Parathyroid adenoma (tissue), 2 donors: Measurements from ENCODE around the gene PHTF2.
A peak's percentile ranks its signal among the peaks of the same experiment; 100 is the strongest.

ENCODE experiments used
- H2AFZ ChIP-seq: fragments of 300-600 bp; sonication (generic); one replicate; pipeline ENCODE4 v1.7.0; 2017; ENCODE audit warnings: antibody characterized with exemption, mild to moderate bottlenecking
- H3K27ac ChIP-seq: fragments of 300-600 bp; sonication (generic); one replicate; pipeline ENCODE4 v1.7.0; 2017
- H3K27me3 ChIP-seq: fragments of 300-600 bp; sonication (generic); one replicate; pipeline ENCODE4 v1.7.0; 2017; ENCODE audit warnings: low read length; ENCODE audit not compliant: control insufficient read depth, insufficient read depth
- H3K36me3 ChIP-seq: fragments of 300-600 bp; sonication (generic); one replicate; pipeline ENCODE4 v1.7.0; 2017; ENCODE audit warnings: low read length; ENCODE audit not compliant: control insufficient read depth, insufficient read depth
- H3K4me1 ChIP-seq: fragments of 300-600 bp; sonication (generic); one replicate; pipeline ENCODE4 v1.7.0; 2017; ENCODE audit warnings: control low read depth
- H3K4me2 ChIP-seq: fragments of 300-600 bp; sonication (generic); one replicate; pipeline ENCODE4 v1.7.0; 2017; ENCODE audit warnings: low read length
- H3K4me3 ChIP-seq: fragments of 300-600 bp; sonication (generic); one replicate; pipeline ENCODE4 v1.7.0; 2017; ENCODE audit warnings: low read depth, low read length
- H3K79me2 ChIP-seq: fragments of 300-600 bp; sonication (generic); one replicate; pipeline ENCODE4 v1.7.0; 2017; ENCODE audit warnings: control low read depth
- H3K9ac ChIP-seq: fragments of 300-600 bp; sonication (generic); one replicate; pipeline ENCODE4 v1.7.0; 2017; ENCODE audit warnings: mild to moderate bottlenecking
- H3K9me3 ChIP-seq: fragments of 300-600 bp; sonication (generic); one replicate; pipeline ENCODE4 v1.7.0; 2017; ENCODE audit warnings: low read length; ENCODE audit not compliant: control insufficient read depth
- TF ChIP-seq, protein P1 (sequence below): fragments of 300-600 bp; sonication (generic); IDR thresholded peaks from one replicate; pipeline ENCODE4 v1.7.0; 2017; ENCODE audit warnings: antibody characterized with exemption, mild to moderate bottlenecking
- donor health status: primary hyperparathyroidism.

PHTF2 gene

DNA sequence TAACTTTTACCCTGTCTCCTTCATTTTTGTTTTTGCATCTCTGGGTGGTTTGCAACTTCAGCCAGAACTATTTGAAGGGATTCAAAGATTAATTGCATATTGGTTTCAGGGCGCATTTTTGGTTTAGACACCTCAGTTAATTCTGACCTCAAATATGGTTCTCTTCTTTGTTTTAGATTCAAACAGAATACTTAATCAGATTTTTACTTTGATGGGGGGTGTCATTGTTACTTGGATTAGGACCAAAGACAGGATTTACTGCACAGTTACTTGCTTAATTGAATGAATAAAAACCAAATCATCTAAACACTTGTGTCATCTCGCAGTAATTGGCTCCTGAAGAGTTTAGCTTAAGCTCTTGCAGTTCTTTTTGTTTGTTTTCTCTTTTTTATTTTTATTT, 100.9 kb downstream of the PHTF2 start:
- H3K9me3 ChIP-seq, result no peaks in the 10 kb centered on the region
- no peaks in the 10 kb centered on the region for H3K36me3 ChIP-seq
- peaks cover 5% of the 10 kb centered on the region for H3K4me1 ChIP-seq
- H3K4me3 ChIP-seq, result no peak overlapping the region
- no peaks in the 10 kb centered on the region for H3K79me2 ChIP-seq
- no peak overlapping the region for H3K9ac ChIP-seq
- H2AFZ ChIP-seq, result no peak overlapping the region
- TF ChIP-seq, protein P1, sequence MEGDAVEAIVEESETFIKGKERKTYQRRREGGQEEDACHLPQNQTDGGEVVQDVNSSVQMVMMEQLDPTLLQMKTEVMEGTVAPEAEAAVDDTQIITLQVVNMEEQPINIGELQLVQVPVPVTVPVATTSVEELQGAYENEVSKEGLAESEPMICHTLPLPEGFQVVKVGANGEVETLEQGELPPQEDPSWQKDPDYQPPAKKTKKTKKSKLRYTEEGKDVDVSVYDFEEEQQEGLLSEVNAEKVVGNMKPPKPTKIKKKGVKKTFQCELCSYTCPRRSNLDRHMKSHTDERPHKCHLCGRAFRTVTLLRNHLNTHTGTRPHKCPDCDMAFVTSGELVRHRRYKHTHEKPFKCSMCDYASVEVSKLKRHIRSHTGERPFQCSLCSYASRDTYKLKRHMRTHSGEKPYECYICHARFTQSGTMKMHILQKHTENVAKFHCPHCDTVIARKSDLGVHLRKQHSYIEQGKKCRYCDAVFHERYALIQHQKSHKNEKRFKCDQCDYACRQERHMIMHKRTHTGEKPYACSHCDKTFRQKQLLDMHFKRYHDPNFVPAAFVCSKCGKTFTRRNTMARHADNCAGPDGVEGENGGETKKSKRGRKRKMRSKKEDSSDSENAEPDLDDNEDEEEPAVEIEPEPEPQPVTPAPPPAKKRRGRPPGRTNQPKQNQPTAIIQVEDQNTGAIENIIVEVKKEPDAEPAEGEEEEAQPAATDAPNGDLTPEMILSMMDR, result no peak
- H3K4me2 ChIP-seq, result no peak overlapping the region
- no peaks in the 10 kb centered on the region for H3K27me3 ChIP-seq
- no peak overlapping the region for H3K27ac ChIP-seq

- no peak overlapping the region for H2AFZ ChIP-seq
Observed at GRCh38 chr7:77903597-77903996, 105.0 kb downstream of the PHTF2 start.

DNA sequence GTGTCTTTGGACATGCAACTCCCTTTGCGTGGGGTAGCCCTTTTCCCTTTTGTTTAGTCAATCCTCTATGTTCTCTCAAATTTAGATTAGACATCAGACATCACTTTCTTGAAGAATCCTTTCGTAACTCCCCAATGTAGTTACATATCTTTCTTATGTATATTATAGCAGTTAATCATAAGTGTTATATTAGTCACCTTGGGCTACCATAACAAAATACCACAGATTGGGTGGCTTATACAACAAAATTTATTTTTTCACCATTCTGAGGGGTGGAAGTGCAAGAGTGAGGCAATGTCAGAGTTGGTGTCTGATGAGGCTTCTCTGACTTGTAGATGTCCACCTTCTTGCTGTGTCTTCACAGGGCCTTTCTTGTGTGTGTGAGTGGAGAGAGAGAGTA, 105.7 kb downstream of the PHTF2 start:
- Histone ChIP-seq H3K4me2 (no peak overlapping the region), H3K27ac (no peak overlapping the region), H3K79me2 (no peaks in the 10 kb centered on the region), H3K9me3 (no peaks in the 10 kb centered on the region), H3K27me3 (no peaks in the 10 kb centered on the region), H3K4me1 (peaks cover 5% of the 10 kb centered on the region), H3K36me3 (no peaks in the 10 kb centered on the region), H2AFZ (no peak overlapping the region), H3K9ac (no peak overlapping the region), H3K4me3 (no peak overlapping the region)
- TF ChIP-seq, protein P1, result no peak

More at GRCh38 chr7:77903597-77903996, 105.0 kb downstream of the PHTF2 start:
- Histone ChIP-seq H3K4me3 (no peak overlapping the region), H3K4me2 (no peak overlapping the region), H3K9ac (no peak overlapping the region), H3K9me3 (no peaks in the 10 kb centered on the region), H3K4me1 (peaks cover 5% of the 10 kb centered on the region), H3K36me3 (no peaks in the 10 kb centered on the region), H3K27me3 (no peaks in the 10 kb centered on the region), H3K27ac (no peak overlapping the region), H3K79me2 (no peaks in the 10 kb centered on the region)
- TF ChIP-seq, protein P1, result peak; percentile 55

DNA sequence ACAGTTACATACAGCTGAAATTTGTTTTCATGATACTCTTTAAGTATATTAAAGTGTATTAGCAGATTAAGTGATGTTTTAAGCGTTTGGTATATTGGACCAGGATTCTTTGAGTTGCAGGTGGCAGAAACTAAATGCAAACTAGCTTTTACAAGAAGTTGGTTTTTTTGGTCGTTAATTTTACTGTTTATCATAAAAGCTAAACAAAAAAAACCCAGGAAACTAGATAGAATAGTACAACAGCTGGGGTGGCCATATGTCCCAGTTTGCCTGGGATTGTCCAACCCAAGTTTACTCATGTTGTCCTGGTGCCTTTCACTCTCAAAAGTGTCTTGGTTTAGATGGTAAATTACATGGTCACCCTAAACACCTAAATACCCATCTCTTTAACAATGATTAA, 108.7 kb downstream of the PHTF2 start:
- no peak overlapping the region for H3K4me3 ChIP-seq
- no peaks in the 10 kb centered on the region for H3K9me3 ChIP-seq
- no peak overlapping the region for H2AFZ ChIP-seq
- H3K4me2 ChIP-seq, result no peak overlapping the region
- no peaks in the 10 kb centered on the region for H3K27me3 ChIP-seq
- no peak overlapping the region for H3K27ac ChIP-seq
- H3K79me2 ChIP-seq, result no peaks in the 10 kb centered on the region
- no peak overlapping the region for H3K9ac ChIP-seq
- TF ChIP-seq, protein P1, result no peak
- H3K36me3 ChIP-seq, result no peaks in the 10 kb centered on the region
- no peaks in the 10 kb centered on the region for H3K4me1 ChIP-seq

- no peaks in the 10 kb centered on the region for H3K79me2 ChIP-seq
- TF ChIP-seq, protein P1, result no peak
- no peak overlapping the region for H2AFZ ChIP-seq
- no peak overlapping the region for H3K4me2 ChIP-seq
- no peaks in the 10 kb centered on the region for H3K27me3 ChIP-seq
- H3K36me3 ChIP-seq, result no peaks in the 10 kb centered on the region
- peaks cover 2% of the 10 kb centered on the region for H3K4me1 ChIP-seq
- H3K9me3 ChIP-seq, result no peaks in the 10 kb centered on the region
- H3K4me3 ChIP-seq, result no peak overlapping the region
- no peak overlapping the region for H3K27ac ChIP-seq
- no peak overlapping the region for H3K9ac ChIP-seq
Observed at GRCh38 chr7:77908664-77909063, 110.1 kb downstream of the PHTF2 start.
